OCI-LY3 (cell line): ENCODE measurements around the gene ADAD2.

Source experiments
- EZH2phosphoT487 ChIP-seq: fragments of 200-600 bp; shearing (Covaris generic); IDR thresholded peaks from 2 replicates; pipeline ENCODE4 v1.6.1; 2018; ENCODE audit warnings: antibody characterized with exemption, mixed run types, low read depth
- TF ChIP-seq, protein P1 (sequence below): fragments of 200-600, 300-600 bp; sonication (generic); IDR thresholded peaks from 2 replicates; pipeline ENCODE4 v1.5.1; 2014; ENCODE audit warnings: antibody characterized with exemption, low read length, low read depth

GRCh38 chr16:84183911-84184591, 6.9 kb upstream of the ADAD2 start:
- TF ChIP-seq, protein P1, sequence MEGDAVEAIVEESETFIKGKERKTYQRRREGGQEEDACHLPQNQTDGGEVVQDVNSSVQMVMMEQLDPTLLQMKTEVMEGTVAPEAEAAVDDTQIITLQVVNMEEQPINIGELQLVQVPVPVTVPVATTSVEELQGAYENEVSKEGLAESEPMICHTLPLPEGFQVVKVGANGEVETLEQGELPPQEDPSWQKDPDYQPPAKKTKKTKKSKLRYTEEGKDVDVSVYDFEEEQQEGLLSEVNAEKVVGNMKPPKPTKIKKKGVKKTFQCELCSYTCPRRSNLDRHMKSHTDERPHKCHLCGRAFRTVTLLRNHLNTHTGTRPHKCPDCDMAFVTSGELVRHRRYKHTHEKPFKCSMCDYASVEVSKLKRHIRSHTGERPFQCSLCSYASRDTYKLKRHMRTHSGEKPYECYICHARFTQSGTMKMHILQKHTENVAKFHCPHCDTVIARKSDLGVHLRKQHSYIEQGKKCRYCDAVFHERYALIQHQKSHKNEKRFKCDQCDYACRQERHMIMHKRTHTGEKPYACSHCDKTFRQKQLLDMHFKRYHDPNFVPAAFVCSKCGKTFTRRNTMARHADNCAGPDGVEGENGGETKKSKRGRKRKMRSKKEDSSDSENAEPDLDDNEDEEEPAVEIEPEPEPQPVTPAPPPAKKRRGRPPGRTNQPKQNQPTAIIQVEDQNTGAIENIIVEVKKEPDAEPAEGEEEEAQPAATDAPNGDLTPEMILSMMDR: no peak
- TF ChIP-seq EZH2phosphoT487: no peak
